NCI-H460 (cell line): Measurements from ENCODE around the gene SLC35F3. TPM values are rescaled to one million over a fixed set of nuclear protein-coding genes. Genes with fewer than 3 reads are reported as not detected.
A peak's percentile ranks its signal among the peaks of the same experiment; 100 is the strongest.
"Not testable (repeated sequence)": the region's sequence is repeated elsewhere in the genome, so short reads cannot be mapped to it uniquely, and the experiment has no call there.

Experiments used
- DNase-seq: peaks from one replicate; pipeline ENCODE4 v3.0.0-alpha.2; 2016; ENCODE audit warnings: low read depth; ENCODE audit errors: extremely low read depth
- total RNA-seq: library from RNA; depleted of rRNA; stranded (reverse); fragments of >200 nt; shearing (Covaris generic); gene quantifications from 2 replicates; pipeline ENCODE4 v1.2.3, GENCODE V29; 2014

The SLC35F3 gene
- total RNA-seq, 1 experiment from 2014 or later: 3.5 TPM

GRCh38 chr1:234093107-234093506 is 188.6 kb downstream of the SLC35F3 start:
- DNase-seq: no peak

GRCh38 chr1:234093741-234094140 is 189.3 kb downstream of the SLC35F3 start:
- DNase-seq: no peak

GRCh38 chr1:234094172-234094571 is 189.7 kb downstream of the SLC35F3 start:
- DNase-seq: no peak

- no peak for DNase-seq
Observed at GRCh38 chr1:234096161-234096770, 191.8 kb downstream of the SLC35F3 start.

- no peak for DNase-seq
Observed at GRCh38 chr1:234102583-234102982, 198.1 kb downstream of the SLC35F3 start.

- DNase-seq: no peak
Observed at GRCh38 chr1:234103198-234103597, 198.7 kb downstream of the SLC35F3 start.

GRCh38 chr1:234106032-234106431 is 201.6 kb downstream of the SLC35F3 start:
- DNase-seq: no peak

- DNase-seq: no peak
Observed at GRCh38 chr1:234107416-234108021, 203.0 kb downstream of the SLC35F3 start.

- peak; percentile 71 for DNase-seq
Observed at GRCh38 chr1:234108921-234109320, 204.4 kb downstream of the SLC35F3 start.

- DNase-seq: no peak
Observed at GRCh38 chr1:234109840-234110239, 205.4 kb downstream of the SLC35F3 start.

- DNase-seq: peak; percentile 85
Observed at GRCh38 chr1:234111458-234112142, 207.1 kb downstream of the SLC35F3 start.

- peak; percentile 69 for DNase-seq
Observed at GRCh38 chr1:234114648-234115307, 210.3 kb downstream of the SLC35F3 start.

GRCh38 chr1:234118911-234119310 is 214.4 kb downstream of the SLC35F3 start:
- DNase-seq: no peak

GRCh38 chr1:234119431-234119830 is 215.0 kb downstream of the SLC35F3 start:
- DNase-seq: no peak

GRCh38 chr1:234120327-234120944 is 216.0 kb downstream of the SLC35F3 start:
- DNase-seq: no peak

GRCh38 chr1:234121659-234122058 is 217.2 kb downstream of the SLC35F3 start:
- DNase-seq: not testable (repeated sequence)

- not testable (repeated sequence) for DNase-seq
Observed at GRCh38 chr1:234122571-234122970, 218.1 kb downstream of the SLC35F3 start.

- DNase-seq: no peak
Observed at GRCh38 chr1:234123867-234124266, 219.4 kb downstream of the SLC35F3 start.

GRCh38 chr1:234125283-234125682 is 220.8 kb downstream of the SLC35F3 start:
- DNase-seq: peak; percentile 71

- no peak for DNase-seq
Observed at GRCh38 chr1:234125714-234126113, 221.2 kb downstream of the SLC35F3 start.
